ENCODE measurements around the gene HPRT1.

Gene HPRT1

DNA sequence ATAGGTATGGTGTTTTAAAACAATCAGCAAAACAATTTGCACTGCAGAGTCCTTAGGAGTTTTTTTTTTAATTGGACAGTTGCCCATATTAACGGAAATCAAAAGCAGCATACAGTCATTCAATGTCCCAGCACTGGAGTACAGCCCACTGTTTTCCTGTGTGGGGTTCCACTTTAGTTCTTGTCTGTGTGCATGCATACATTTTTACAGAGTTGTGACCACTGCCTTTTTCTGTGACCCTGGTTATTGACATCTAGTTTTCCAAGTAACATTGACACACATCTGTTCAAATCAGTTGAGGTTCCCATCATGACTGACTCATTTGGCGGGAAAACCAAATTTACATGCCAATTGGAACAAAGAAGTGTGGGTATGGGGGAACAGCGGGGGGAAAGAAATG is 83.3 kb downstream of the HPRT1 start:
- DNase-seq (ENCODE audit: low read depth) = no peak

DNA sequence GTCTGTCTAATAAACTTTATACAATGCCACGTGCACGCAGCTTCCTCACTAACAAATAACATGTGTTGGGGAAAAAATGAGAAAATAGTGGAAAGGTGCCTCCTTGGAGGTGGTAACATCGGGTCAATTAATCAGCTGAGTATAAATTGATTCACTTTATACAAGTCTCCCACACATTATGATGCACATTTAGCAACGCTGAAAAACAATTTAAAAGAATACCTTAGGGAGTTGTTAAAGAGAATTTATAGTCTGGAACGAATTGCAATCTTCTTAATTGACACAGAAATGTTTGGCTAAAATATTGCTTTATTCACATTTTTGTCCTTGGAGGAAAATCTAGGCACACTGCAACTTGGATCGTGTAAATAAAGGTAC is 84.2 kb downstream of the HPRT1 start:
- DNase-seq (ENCODE audit: low read depth) = no peak

DNA sequence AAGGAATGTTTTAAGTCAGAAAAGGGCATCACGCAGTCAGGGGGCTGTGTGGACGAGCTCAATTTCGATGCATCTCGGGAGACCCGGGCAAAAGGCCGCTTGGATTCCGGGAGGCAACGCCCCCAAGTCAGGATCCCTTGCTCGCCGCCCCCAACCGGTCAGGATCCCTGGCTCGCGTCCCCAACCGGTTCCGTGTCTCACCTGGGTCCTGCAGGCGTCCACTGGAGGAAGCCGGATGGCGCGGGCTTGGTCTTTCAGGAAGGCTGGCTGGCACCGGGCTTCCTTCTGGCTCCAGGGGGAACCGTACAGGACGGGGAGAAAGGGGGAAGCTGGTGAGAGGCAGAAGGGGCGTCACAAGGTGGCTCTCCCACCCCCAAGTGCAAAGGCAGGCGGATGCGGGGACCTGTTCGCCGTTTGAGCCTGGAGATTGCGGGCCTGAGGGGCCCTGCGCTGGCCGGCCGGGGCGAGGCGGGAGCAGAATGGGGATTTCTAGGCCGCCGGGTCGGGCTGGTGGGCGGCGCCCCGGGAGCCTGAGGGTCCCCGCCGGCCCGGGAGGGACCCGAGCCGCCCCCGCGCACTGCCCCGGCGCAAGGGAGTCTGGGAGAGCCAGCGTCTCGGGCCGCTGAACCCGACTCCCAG is 84.7 kb downstream of the HPRT1 start:
- DNase-seq (ENCODE audit: low read depth) = no peak

DNA sequence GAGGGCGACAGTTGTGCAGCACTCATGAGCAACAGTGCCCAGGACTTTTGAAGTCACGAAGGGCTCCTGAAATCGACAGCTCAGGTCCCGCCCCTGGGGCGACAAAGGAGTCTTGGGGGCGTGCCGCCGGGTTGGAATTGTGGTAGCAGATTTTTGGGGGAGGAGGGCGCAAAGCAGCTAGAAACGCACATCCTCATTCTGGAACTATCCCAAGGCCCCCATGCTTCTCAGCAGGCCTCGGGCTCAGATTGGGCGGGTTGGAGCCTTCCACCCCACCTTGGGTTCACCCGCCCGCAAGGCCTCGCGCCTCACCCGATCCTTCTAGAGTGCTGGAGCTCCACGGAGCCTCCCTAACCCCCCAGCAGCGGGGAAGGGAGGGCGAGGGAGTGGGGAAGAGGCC is 85.5 kb downstream of the HPRT1 start:
- DNase-seq (ENCODE audit: low read depth) = no peak

DNA sequence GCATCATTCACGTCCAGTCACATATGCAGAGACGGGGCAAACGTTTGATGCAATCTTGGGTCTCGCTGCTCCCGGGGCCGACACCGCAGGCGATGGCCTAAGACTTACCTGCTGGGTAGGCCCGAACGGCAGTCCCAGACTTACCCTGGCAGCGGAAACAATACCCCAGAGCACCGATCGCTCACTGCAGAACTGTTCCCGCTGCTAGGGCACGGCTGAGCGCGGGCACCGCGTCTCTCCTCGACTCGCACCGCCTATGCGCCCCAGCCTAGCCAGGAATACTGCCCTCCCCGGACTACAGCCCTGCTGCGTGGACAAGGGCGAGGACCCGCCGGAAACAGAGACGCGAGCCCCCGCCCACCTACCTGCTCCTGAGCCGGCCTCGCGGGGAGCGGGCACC is 86.2 kb downstream of the HPRT1 start:
- DNase-seq (ENCODE audit: low read depth) = no peak

DNA sequence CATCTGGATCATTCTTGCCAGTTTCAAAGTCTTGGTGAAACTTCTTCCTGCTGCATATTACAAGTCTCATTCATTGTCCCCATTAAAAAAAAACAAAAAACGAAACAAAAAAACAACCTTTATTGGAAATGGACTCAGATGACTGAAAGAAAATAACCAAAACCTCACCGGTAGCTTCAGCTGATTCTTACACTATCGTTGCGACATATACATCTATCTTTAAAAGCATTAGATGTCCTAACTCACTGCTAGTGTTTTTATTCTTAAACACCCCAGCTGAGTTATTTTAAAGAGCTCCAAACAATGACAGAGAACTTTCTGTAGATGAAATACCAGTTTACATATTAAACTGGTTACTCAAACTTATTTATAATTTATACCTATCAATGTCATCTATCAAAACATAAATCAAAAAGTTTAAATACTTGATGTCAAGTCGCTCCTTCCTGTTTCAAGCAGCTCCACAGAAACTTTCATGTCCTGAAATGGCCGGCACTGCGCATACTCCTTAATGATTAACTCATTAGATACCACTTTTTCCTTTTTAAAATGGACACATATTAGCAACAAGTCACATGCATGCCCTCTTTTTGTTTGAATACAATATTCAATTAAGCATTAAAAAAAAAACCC is 87.2 kb downstream of the HPRT1 start:
- no peak for DNase-seq (ENCODE audit: low read depth)

DNA sequence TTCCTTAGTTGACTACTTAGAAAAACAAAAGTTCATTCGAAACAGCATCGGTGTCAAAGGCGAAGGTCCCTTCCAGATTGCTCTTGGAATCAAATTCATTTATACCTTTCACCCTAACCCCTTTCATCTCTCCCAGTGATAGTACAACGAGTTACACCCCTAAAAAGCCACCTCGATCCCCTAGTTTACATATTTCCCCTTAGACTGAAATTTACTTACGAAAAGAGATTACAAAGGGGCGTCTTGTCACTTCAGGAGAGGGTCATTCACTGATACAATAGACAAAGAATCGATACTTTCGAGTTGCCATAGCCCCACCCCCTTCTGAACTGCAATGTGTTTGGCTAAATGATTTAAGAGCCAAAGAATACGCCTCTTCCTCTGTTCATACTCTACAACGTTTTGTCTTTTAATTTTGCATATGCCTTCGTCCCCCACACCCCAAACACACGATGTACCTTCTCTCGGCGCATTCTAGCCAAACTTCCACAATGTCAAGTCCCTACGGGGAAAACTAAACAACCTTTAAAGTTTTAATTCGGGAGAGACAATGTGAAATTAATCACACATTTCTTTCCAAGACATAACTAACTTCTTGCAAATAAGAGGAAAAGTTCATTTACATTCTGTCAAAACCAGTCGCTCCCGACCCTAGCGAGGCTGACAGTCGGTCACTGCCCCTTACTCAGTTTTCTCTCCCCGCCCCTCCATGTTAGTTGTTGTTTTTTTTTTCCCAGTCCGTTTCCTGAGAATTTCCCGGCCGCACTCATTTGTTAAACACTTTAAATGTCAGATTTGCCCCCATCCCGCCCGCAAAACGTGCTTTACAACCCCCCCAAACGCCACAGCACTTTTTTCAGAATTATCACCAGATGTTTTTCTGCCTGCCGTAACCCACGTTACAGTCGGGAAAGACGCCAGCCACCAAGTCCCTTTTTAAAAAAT is 88.6 kb downstream of the HPRT1 start:
- no peak for DNase-seq (ENCODE audit: low read depth)
